Kasumi-1 (cell line): ENCODE data around the gene ALDH1L1.

Source experiments
- DNase-seq, 2 experiments: peaks; one replicate each; lab custom pipeline; 2025; lab: John Stamatoyannopoulos, UW

ALDH1L1 gene

GRCh38 chr3:126053949-126054569, 126.3 kb downstream of the ALDH1L1 start:
- DNase-seq: no peak
